Endothelial cell of umbilical vein (primary cell): Measurements from ENCODE around the gene FBXO21. TPM values are rescaled to one million over a fixed set of nuclear protein-coding genes. Genes with fewer than 3 reads are reported as not detected.
A peak's percentile ranks its signal among the peaks of the same experiment; 100 is the strongest.

ENCODE experiments used
- BruUV-seq: library from RNA; stranded (reverse); fragments of 400-500 nt; replicated peaks from 2 replicates; lab custom pipeline; 2021; lab: Mats Ljungman, UMichigan
- CTCF ChIA-PET: fragments of 300-600, 350-600 bp; sonication (Branson Sonifier 250); formaldehyde crosslinking; loops from one replicate; lab custom pipeline; 2021; ENCODE audit warnings: antibody characterized with exemption, inconsistent platforms; lab: Charles Lee
- POLR2A ChIA-PET: fragments of 300-600, 350-600 bp; sonication (Branson Sonifier 250); formaldehyde crosslinking; loops from one replicate; lab custom pipeline; 2021; ENCODE audit warnings: antibody characterized with exemption, inconsistent platforms; lab: Charles Lee
- DNase-seq: peaks from one replicate; pipeline ENCODE4 v3.0.0-alpha.2; 2011; ENCODE audit warnings: low read depth, low spot score
- FAIRE-seq: peaks from 2 replicates; lab custom pipeline; 2011; peaks lifted over from hg19 to GRCh38; lab: Jason Lieb, UNC
- H2AFZ ChIP-seq: 2 replicates; pipeline ENCODE4 v1.6.0; 2012; ENCODE audit warnings: low read depth, low read length, control low read depth, inconsistent platforms
- H3K27ac ChIP-seq: 2 replicates; pipeline ENCODE4 v1.5.1; 2011; ENCODE audit warnings: low read depth, mild to moderate bottlenecking, control low read depth, low read length, moderate library complexity; ENCODE audit not compliant: insufficient read depth
- H3K27me3 ChIP-seq, 2 experiments: 2 replicates each; pipeline versions ENCODE4 v1.6.0 to v1.6.1; 2011; ENCODE audit warnings: low read length in 2 of 2, mixed read lengths in 1 of 2; ENCODE audit not compliant: control insufficient read depth in 2 of 2, insufficient read depth in 2 of 2
- H3K36me3 ChIP-seq, 2 experiments: 2 replicates in 1 of 2; 3 replicates in 1 of 2; pipeline ENCODE4 v1.5.1; 2011; ENCODE audit warnings: low read length in 2 of 2, mild to moderate bottlenecking in 1 of 2, moderate library complexity in 1 of 2; ENCODE audit not compliant: control insufficient read depth in 2 of 2, insufficient read depth in 2 of 2; ENCODE audit errors: extremely low read depth in 1 of 2
- H3K4me1 ChIP-seq: 3 replicates; pipeline ENCODE4 v1.5.1; 2011; ENCODE audit warnings: mild to moderate bottlenecking, low read length; ENCODE audit not compliant: control insufficient read depth, insufficient read depth; ENCODE audit errors: extremely low read depth
- H3K4me2 ChIP-seq: 2 replicates; pipeline ENCODE4 v1.6.1; 2011; ENCODE audit warnings: low read length, control low read depth, mixed read lengths; ENCODE audit not compliant: insufficient read depth
- H3K4me3 ChIP-seq, 3 experiments: fragments of 200-600 bp in 1 of 3; sonication (generic), shearing (Covaris generic) in 1 of 3; replicated peaks in 1 of 3; 2 replicates each; pipeline ENCODE4 v1.5.1; 2011 to 2016; ENCODE audit warnings: control low read depth in 3 of 3, low read length in 3 of 3, mild to moderate bottlenecking in 2 of 3, inconsistent platforms in 1 of 3, low read depth in 1 of 3, moderate library complexity in 1 of 3; ENCODE audit not compliant: insufficient read depth in 1 of 3
- H3K79me2 ChIP-seq: 2 replicates; pipeline ENCODE4 v1.6.0; 2012; ENCODE audit warnings: low read length, inconsistent platforms; ENCODE audit not compliant: control insufficient read depth, insufficient read depth
- H3K9ac ChIP-seq: replicated peaks from 2 replicates; pipeline ENCODE3; 2011; ENCODE audit warnings: low read length, control low read depth; ENCODE audit not compliant: insufficient read depth; ENCODE audit errors: extremely low read depth
- H3K9me1 ChIP-seq: replicated peaks from 3 replicates; pipeline ENCODE4 v1.6.0; 2011; ENCODE audit warnings: mild to moderate bottlenecking, low read length; ENCODE audit not compliant: control insufficient read depth, insufficient read depth; ENCODE audit errors: extremely low read depth
- H3K9me3 ChIP-seq: replicated peaks from 2 replicates; pipeline ENCODE4 v1.5.1; 2012; ENCODE audit warnings: low read length, inconsistent platforms; ENCODE audit not compliant: control insufficient read depth, insufficient read depth
- H4K20me1 ChIP-seq: replicated peaks from 2 replicates; pipeline ENCODE3; 2011; ENCODE audit warnings: mild to moderate bottlenecking, low read length; ENCODE audit not compliant: control insufficient read depth, insufficient read depth; ENCODE audit errors: extremely low read depth
- EZH2 ChIP-seq: IDR thresholded peaks from 2 replicates; pipeline ENCODE4 v1.6.1; 2012; ENCODE audit warnings: borderline replicate concordance, low read depth, mild to moderate bottlenecking, moderate library complexity, low read length, inconsistent platforms; ENCODE audit not compliant: severe bottlenecking
- FOS ChIP-seq: IDR thresholded peaks from 2 replicates; pipeline ENCODE4 v1.6.1; 2011; ENCODE audit warnings: mild to moderate bottlenecking, low read length, moderate library complexity, borderline replicate concordance; ENCODE audit not compliant: insufficient read depth
- GATA2 ChIP-seq: IDR thresholded peaks from 2 replicates; pipeline ENCODE4 v1.7.0; 2011; ENCODE audit warnings: low read depth, mild to moderate bottlenecking, moderate library complexity, mixed read lengths, low read length; ENCODE audit not compliant: insufficient read length, insufficient read depth
- JUN ChIP-seq: IDR thresholded peaks from 2 replicates; pipeline ENCODE4 v1.6.1; 2011; ENCODE audit warnings: borderline replicate concordance, low read depth; ENCODE audit not compliant: insufficient read length, insufficient read depth
- MYC ChIP-seq: IDR thresholded peaks from one replicate; pipeline ENCODE4 v1.6.1; 2011; ENCODE audit warnings: mild to moderate bottlenecking, low read depth, low read length
- POLR2A ChIP-seq: IDR thresholded peaks from 2 replicates; pipeline ENCODE4 v1.6.1; 2012; ENCODE audit warnings: low read depth, mild to moderate bottlenecking, control low read depth, low read length
- POLR2AphosphoS5 ChIP-seq: IDR thresholded peaks from 2 replicates; pipeline ENCODE4 v1.6.1; 2012; ENCODE audit warnings: low read depth, mild to moderate bottlenecking, control low read depth, low read length, moderate library complexity; ENCODE audit not compliant: insufficient read depth
- dilution Hi-C: fragments of 300-500 bp; cut with MboI; formaldehyde crosslinking; loops from one replicate; pipeline ENCODE4 v1.15.0; 2019; ENCODE audit warnings: low sequenced_read_pairs; ENCODE audit not compliant: extremely low pct_ligation_motif_present
- intact Hi-C: fragments of 100-400 bp; cut with micrococcal nuclease; formaldehyde crosslinking; loops from one replicate; pipeline ENCODE4 v1.10.0; 2022
- polyA plus RNA-seq, 4 experiments: library from polyadenylated mRNA; depleted of rRNA in 3 of 4; stranded (reverse) in 3 of 4; unstranded in 1 of 4; fragments of >200 nt; gene quantifications; 2 replicates each; pipeline versions ENCODE4 v1.2.1 to v1.2.3, GENCODE V29; 2011 to 2012; ENCODE audit warnings: missing spikeins in 1 of 4
- total RNA-seq: library from RNA; stranded (reverse); gene quantifications from 2 replicates; pipeline ENCODE4 v1.2.3, GENCODE V29; 2021
- TF ChIP-seq, protein P1 (sequence below), 2 donors: IDR thresholded peaks; 1 replicate in 1 of 2; 2 replicates in 1 of 2; pipeline ENCODE4 v1.5.1; 2011; ENCODE audit warnings: low read length in 2 of 2, mild to moderate bottlenecking in 2 of 2, moderate library complexity in 2 of 2, control low read depth in 1 of 2, inconsistent platforms in 1 of 2, low read depth in 1 of 2; ENCODE audit not compliant: insufficient read depth in 1 of 2; ENCODE audit errors: extremely low read depth in 1 of 2
- TF ChIP-seq, protein P2 (sequence below): IDR thresholded peaks from 2 replicates; pipeline ENCODE4 v1.6.1; 2011; ENCODE audit not compliant: insufficient read depth, insufficient read length

Gene FBXO21
- total and polyA plus RNA-seq, 2 donors (not counting 3 experiments of a cell fraction or from before 2014, with no cell fraction given): 41.6 to 66.7 TPM

DNA sequence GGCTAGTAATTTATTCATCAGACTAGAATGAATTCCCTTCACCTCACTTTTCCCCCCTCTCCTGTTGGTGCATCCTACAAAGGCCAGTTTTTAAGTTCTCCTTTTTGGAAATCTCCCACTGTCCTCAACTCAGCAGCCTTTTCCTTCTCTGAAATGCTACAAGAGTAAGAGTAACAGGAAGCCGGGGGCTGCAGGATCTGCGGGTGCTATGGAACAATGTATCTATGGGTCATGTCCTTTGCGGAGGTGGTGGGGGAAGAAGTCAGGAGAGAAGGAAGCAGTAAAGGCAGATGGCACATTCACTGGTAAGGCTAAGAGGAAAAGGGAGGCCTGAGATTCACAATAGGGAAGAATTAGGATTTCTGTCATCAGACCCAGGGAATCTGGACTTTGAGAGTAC is 68.8 kb downstream of the FBXO21 start:
- intact Hi-C loops (no loop called here), dilution Hi-C loops (no loop called here)
- H3K9ac ChIP-seq: no peak overlapping the region
- no peaks in the 10 kb centered on the region for H3K27me3 ChIP-seq
- H3K4me1 ChIP-seq: peaks cover 3% of the 10 kb centered on the region
- peak overlapping the region; percentile 31 for H2AFZ ChIP-seq
- no peak overlapping the region for H3K4me2 ChIP-seq
- TF ChIP-seq GATA2 (no peak), POLR2A (no peak), FOS (no peak), JUN (no peak), POLR2AphosphoS5 (no peak), EZH2 (no peak), MYC (no peak)
- TF ChIP-seq, protein P1, sequence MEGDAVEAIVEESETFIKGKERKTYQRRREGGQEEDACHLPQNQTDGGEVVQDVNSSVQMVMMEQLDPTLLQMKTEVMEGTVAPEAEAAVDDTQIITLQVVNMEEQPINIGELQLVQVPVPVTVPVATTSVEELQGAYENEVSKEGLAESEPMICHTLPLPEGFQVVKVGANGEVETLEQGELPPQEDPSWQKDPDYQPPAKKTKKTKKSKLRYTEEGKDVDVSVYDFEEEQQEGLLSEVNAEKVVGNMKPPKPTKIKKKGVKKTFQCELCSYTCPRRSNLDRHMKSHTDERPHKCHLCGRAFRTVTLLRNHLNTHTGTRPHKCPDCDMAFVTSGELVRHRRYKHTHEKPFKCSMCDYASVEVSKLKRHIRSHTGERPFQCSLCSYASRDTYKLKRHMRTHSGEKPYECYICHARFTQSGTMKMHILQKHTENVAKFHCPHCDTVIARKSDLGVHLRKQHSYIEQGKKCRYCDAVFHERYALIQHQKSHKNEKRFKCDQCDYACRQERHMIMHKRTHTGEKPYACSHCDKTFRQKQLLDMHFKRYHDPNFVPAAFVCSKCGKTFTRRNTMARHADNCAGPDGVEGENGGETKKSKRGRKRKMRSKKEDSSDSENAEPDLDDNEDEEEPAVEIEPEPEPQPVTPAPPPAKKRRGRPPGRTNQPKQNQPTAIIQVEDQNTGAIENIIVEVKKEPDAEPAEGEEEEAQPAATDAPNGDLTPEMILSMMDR (IDR thresholded peaks at IDR 0.05; ENCODE audit: extremely low read depth in 1 of 2, insufficient read depth in 1 of 2, low read depth in 1 of 2, low read length in 2 of 2): no peak
- TF ChIP-seq, protein P2, sequence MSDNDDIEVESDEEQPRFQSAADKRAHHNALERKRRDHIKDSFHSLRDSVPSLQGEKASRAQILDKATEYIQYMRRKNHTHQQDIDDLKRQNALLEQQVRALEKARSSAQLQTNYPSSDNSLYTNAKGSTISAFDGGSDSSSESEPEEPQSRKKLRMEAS: no peak
- POLR2A ChIA-PET: no interaction called here
- peak; percentile 55 for DNase-seq
- no peaks in the 10 kb centered on the region for H3K9me3 ChIP-seq
- no peaks in the 10 kb centered on the region for H4K20me1 ChIP-seq
- CTCF ChIA-PET: interaction anchor here (1.0 to 2.3 kb wide), 2 partner anchors 9 to 418 kb away, joined by 3 to 6 read pairs; no protein-coding TSS in a partner anchor
- H3K27ac ChIP-seq: no peak overlapping the region
- no peaks in the 10 kb centered on the region for H3K36me3 ChIP-seq
- no peaks in the 10 kb centered on the region for H3K79me2 ChIP-seq
- no TSS peak for BruUV-seq
- H3K9me1 ChIP-seq: no peaks in the 10 kb centered on the region
- no peak overlapping the region for H3K4me3 ChIP-seq
- peak; percentile 62 for FAIRE-seq
